Lung (tissue), 12 donors: ENCODE data around the gene RGL1. TPM values are rescaled to one million over a fixed set of nuclear protein-coding genes. Genes with fewer than 3 reads are reported as not detected.

ENCODE experiments used
- ATAC-seq: fragments of 200-7000 bp; cut with Tn5 transposase; one replicate; pipeline ENCODE4 v1.9.1; 2020; ENCODE audit warnings: moderate number of reproducible peaks; ENCODE audit not compliant: insufficient read depth, low FRiP score
- DNase-seq, 3 donors: peaks; one replicate each; pipeline ENCODE4 v3.0.0-alpha.2; 2013 to 2017
- H3K27ac ChIP-seq, 2 donors: one replicate each; pipeline ENCODE4 v1.5.1; 2013; ENCODE audit warnings: mild to moderate bottlenecking in 2 of 2, moderate library complexity in 2 of 2, control low read depth in 1 of 2, inconsistent platforms in 1 of 2, low read depth in 1 of 2, low read length in 1 of 2
- H3K27me3 ChIP-seq, 3 donors: one replicate each; pipeline ENCODE4 v1.5.1; 2013; ENCODE audit warnings: low read length in 2 of 3; ENCODE audit not compliant: control insufficient read depth in 3 of 3, insufficient read depth in 3 of 3
- H3K36me3 ChIP-seq, 4 donors: one replicate each; pipeline ENCODE4 v1.5.1; 2013; ENCODE audit warnings: low read length in 4 of 4, mild to moderate bottlenecking in 1 of 4, moderate library complexity in 1 of 4; ENCODE audit not compliant: control insufficient read depth in 4 of 4, insufficient read depth in 4 of 4
- H3K4me1 ChIP-seq, 5 donors: one replicate each; pipeline ENCODE4 v1.5.1; 2013; ENCODE audit warnings: low read length in 5 of 5, mild to moderate bottlenecking in 2 of 5, moderate library complexity in 1 of 5; ENCODE audit not compliant: control insufficient read depth in 5 of 5, insufficient read depth in 5 of 5
- H3K4me3 ChIP-seq: one replicate; pipeline ENCODE4 v1.5.1; 2013; ENCODE audit warnings: mild to moderate bottlenecking, control low read depth, moderate library complexity
- H3K9ac ChIP-seq, 2 donors: one replicate each; pipeline ENCODE4 v1.5.1; 2013; ENCODE audit warnings: low read length in 2 of 2, control low read depth in 1 of 2; ENCODE audit not compliant: insufficient read depth in 1 of 2
- H3K9me3 ChIP-seq, 4 donors: one replicate each; pipeline ENCODE4 v1.5.1; 2013; ENCODE audit warnings: low read length in 3 of 4, mild to moderate bottlenecking in 1 of 4, moderate library complexity in 1 of 4; ENCODE audit not compliant: control insufficient read depth in 4 of 4, insufficient read depth in 3 of 4
- WGBS, 2 donors: extraction: QIAGEN DNeasy Blood & Tissue Kit; methylation state at CpG; one replicate each; pipeline ENCODE4 v1.1.7; 2013; 5-methylcytosine and 5-hydroxymethylcytosine counted together
- polyA plus RNA-seq, 2 donors: library from polyadenylated mRNA; stranded (reverse); fragments of 200-250 nt; gene quantifications; one replicate each; pipeline ENCODE4 v1.2.1, GENCODE V29; 2013
- total RNA-seq, 2 donors: library from RNA; depleted of rRNA in 1 of 2; stranded (reverse); fragments of >200 nt in 1 of 2; gene quantifications; one replicate each; pipeline ENCODE4 v1.2.1, GENCODE V29; 2014 to 2021
- TF ChIP-seq, protein P1 (sequence below): IDR thresholded peaks from 2 replicates; pipeline ENCODE4 v1.5.1; 2012; ENCODE audit warnings: mild to moderate bottlenecking; ENCODE audit errors: control extremely low read depth, extremely low read depth
- donor health status: control.
- donor health status: control.
- donor health status: Bipolar disorder and iron deficiency.
- donor health status: healthy.
- donor health status: DM: yes; HTN: yes; CAD: no.

The RGL1 gene
- total and polyA plus RNA-seq, 4 donors, result 9.6 to 49.4 (median 35.2) TPM

DNA sequence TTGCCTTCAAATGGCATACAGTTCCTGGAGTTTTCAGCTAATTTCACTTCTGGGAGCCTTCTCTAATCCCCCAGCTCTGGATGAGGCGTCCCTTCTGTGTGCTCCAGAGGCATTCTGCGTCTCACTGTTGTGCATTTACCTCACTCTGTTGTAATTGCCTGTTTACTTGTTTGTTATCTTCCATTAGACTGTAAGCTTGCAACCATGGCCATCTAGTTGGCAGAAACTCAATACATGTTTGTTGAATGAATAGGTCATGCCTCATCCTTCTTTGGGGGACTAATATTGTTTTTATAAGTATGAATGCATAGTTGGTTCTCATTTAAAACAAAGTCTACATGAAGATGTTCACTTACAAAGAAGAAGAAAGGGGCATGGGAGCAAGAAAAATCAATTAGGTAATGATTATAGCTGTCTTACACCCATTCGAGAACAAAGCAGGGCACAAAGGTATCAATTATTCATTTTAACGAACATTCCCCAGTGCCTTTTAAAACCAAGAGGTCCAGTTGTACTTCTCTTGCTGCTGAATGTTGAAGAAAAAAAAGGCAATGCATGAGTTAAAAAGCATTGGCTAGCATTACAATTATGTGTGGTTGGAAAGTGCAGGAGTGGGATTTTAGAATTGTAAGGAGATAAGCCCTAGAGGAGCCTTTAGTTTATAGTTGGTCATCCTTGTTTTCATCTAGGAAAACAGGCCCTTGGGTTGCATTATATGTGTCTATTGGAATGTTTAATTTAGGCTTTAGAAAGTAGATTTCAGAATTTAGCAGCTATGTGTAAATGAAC is 6.0 kb downstream of the RGL1 start:
- no peak overlapping the region for H3K9ac ChIP-seq
- H3K4me3 ChIP-seq, result no peak overlapping the region
- H3K36me3 ChIP-seq, result peaks cover 0 to 23% (median 8%) of the 10 kb centered on the region in 4 donors
- DNase-seq (peak in 2 of 3 donors; percentile 60), ATAC-seq (no peak)
- H3K27me3 ChIP-seq, result no peaks in the 10 kb centered on the region
- H3K4me1 ChIP-seq, result peaks cover 9 to 74% (median 18%) of the 10 kb centered on the region in 5 donors
- H3K27ac ChIP-seq, result no peak overlapping the region
- TF ChIP-seq, protein P1, sequence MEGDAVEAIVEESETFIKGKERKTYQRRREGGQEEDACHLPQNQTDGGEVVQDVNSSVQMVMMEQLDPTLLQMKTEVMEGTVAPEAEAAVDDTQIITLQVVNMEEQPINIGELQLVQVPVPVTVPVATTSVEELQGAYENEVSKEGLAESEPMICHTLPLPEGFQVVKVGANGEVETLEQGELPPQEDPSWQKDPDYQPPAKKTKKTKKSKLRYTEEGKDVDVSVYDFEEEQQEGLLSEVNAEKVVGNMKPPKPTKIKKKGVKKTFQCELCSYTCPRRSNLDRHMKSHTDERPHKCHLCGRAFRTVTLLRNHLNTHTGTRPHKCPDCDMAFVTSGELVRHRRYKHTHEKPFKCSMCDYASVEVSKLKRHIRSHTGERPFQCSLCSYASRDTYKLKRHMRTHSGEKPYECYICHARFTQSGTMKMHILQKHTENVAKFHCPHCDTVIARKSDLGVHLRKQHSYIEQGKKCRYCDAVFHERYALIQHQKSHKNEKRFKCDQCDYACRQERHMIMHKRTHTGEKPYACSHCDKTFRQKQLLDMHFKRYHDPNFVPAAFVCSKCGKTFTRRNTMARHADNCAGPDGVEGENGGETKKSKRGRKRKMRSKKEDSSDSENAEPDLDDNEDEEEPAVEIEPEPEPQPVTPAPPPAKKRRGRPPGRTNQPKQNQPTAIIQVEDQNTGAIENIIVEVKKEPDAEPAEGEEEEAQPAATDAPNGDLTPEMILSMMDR, result no peak
- H3K9me3 ChIP-seq, result no peaks in the 10 kb centered on the region
- WGBS, 2 donors, result 94% methylated on average over 4 of the region's 4 CpGs

DNA sequence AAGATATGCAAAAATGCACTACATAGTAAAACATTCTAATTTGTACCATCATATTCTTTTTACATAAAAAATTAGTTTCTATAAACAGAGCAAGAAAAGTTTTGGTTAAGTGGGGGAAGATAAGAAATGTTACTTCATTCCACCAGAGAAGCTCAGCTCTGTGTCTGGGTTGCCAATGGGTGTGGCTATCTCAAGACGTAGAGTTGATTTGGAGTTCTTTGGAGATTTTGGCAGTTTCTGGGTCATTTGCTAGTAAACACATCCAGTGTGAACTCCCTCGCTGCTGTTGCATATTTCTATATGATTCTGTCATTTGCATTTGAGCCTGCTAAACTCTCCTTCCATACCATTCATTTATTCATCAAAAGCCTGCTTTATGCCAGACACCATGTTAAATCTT is 7.2 kb downstream of the RGL1 start:
- peak in 1 of 3 donors; percentile 55 for DNase-seq
- Histone ChIP-seq H3K36me3 (peaks cover 0 to 26% (median 10%) of the 10 kb centered on the region in 4 donors), H3K4me3 (no peak overlapping the region), H3K27ac (no peak overlapping the region), H3K9me3 (no peaks in the 10 kb centered on the region), H3K27me3 (no peaks in the 10 kb centered on the region), H3K4me1 (peaks cover 8 to 68% (median 18%) of the 10 kb centered on the region in 5 donors), H3K9ac (no peak overlapping the region)
- 54 to 80% methylated on average over 2 of the region's 2 CpGs for WGBS, 2 donors
- ATAC-seq, result no peak
- TF ChIP-seq, protein P1, result no peak

DNA sequence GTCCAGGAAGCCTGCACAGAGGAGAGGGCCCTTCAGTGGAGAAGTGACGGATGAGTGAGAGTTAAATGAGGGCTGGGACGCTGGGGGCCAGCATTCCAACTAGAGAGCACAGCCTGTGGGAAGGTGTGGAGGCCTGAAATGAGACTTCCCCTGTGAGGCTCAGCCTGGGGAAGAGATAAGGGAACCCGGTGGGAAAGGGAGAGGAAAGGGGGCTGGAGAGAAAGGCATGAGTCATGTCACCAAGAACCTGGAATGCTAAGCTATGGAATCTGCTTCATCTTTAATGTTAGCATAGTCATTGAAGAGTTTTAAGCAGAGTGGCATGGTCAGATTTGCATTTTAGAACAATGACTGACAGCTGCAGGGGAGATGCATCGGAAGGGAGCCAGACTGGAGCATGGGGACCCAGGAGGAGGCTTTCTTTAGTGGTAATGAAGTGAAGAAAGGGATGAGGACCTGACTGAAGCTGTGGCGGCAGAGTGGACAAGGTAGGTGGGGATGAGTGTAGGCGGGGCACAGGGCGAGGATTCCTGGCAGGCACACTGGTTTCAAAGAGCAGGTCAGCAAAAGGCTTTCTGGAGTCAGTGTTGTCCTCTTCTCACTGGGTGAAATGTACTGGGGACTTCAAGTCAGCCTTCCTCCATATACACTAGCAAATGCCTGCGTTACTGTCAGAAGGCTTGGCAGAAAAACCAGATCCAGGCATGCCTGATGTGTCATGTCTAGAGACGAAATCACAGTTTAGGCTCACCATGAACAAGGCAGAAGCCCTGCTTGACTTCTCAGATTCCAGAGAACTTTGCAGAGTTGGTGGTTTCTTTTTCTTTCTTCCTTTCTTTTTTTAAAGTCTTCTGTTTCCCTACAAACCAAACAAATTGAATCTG is 8.0 kb downstream of the RGL1 start:
- H3K4me1 ChIP-seq, result peaks cover 11 to 67% (median 21%) of the 10 kb centered on the region in 5 donors
- H3K27ac ChIP-seq, result peak overlapping the region in 1 of 2 donors; percentile 7
- no peak for ATAC-seq
- no peak overlapping the region for H3K4me3 ChIP-seq
- H3K27me3 ChIP-seq, result no peaks in the 10 kb centered on the region
- H3K9me3 ChIP-seq, result no peaks in the 10 kb centered on the region
- 65 to 78% methylated on average over 9 of the region's 9 CpGs for WGBS, 2 donors
- peak overlapping the region in 1 of 2 donors; percentile 48 for H3K9ac ChIP-seq
- H3K36me3 ChIP-seq, result peaks cover 0 to 25% (median 10%) of the 10 kb centered on the region in 4 donors
- TF ChIP-seq, protein P1, result no peak
- no peak for DNase-seq
